Stimulated activated CD8-positive, alpha-beta memory T cell treated with anti-CD3 and anti-CD28 coated beads, Interleukin-15, amount 100 ng/mL, for 48 hours (primary cell): ENCODE data around the gene CDC23.
"Not testable (repeated sequence)": the region's sequence is repeated elsewhere in the genome, so short reads cannot be mapped to it uniquely, and the experiment has no call there.

Experiments
- DNase-seq, 2 donors: peaks; one replicate each; pipeline ENCODE4 v3.0.0-alpha.2; 2020; ENCODE audit warnings: low read depth in 2 of 2

The CDC23 gene, protein sequence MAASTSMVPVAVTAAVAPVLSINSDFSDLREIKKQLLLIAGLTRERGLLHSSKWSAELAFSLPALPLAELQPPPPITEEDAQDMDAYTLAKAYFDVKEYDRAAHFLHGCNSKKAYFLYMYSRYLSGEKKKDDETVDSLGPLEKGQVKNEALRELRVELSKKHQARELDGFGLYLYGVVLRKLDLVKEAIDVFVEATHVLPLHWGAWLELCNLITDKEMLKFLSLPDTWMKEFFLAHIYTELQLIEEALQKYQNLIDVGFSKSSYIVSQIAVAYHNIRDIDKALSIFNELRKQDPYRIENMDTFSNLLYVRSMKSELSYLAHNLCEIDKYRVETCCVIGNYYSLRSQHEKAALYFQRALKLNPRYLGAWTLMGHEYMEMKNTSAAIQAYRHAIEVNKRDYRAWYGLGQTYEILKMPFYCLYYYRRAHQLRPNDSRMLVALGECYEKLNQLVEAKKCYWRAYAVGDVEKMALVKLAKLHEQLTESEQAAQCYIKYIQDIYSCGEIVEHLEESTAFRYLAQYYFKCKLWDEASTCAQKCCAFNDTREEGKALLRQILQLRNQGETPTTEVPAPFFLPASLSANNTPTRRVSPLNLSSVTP

GRCh38 chr5:138213161-138214029 is at the start of gene CDC23:
Gene CDC23, minus strand, starts transcription at chr5:138213323. Its CDS starts 11 bp downstream, at chr5:138213312.
- peak; percentile 79 to 84 for DNase-seq

DNA sequence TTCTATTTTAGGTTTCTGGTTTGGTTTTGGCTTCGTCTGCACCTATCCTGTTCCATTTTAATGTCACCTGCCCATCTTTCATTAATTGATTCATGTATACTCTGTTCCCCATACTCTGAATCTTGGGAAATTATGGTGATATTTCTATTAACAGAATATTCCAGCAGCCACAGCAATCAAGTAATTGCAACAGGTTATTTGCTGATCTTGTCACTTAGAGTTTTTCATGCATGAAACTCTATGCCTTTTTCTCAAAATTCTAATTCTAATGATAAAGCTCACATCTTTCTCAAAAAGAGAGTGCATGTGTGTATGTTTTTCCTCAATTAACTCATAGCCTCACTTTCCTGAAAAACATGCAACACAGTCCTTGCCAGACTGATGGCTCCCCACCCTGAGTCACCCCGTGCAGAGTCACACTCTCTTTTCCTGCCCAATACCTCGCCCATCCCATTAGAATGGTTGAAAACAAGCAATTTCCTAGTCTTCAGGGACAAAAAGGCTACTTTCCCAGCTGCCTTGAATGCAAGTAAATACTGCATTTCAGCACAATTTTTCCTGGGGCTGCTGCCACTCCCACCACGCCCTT is 45.7 kb upstream of the CDC23 start:
- no peak for DNase-seq

GRCh38 chr5:138257583-138257982 is 44.5 kb upstream of the CDC23 start:
- DNase-seq = no peak

DNA sequence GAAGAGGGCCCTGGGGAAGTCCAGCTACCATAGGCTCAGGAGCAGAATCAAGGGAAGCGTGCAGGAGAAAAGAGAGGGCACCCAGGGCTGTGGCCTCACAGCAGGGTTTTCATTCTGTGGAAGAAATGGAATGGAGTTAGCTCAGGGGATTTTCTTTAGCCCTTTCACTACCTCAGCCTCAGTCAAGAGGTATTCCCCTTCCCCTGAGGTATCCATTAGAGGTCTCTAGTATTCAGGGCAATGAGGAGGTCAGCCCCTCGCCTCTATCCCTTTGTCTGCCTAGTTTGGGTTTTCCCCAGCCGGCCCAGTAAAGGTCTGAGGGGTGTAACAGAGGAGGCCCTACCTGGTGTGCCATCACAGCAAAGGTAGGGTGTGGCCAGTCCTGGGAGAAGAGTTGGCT is 39.8 kb upstream of the CDC23 start:
- no peak for DNase-seq

- not testable (repeated sequence) for DNase-seq
These were observed 34.7 kb upstream of the CDC23 start for GRCh38 chr5:138247800-138248199.

DNA sequence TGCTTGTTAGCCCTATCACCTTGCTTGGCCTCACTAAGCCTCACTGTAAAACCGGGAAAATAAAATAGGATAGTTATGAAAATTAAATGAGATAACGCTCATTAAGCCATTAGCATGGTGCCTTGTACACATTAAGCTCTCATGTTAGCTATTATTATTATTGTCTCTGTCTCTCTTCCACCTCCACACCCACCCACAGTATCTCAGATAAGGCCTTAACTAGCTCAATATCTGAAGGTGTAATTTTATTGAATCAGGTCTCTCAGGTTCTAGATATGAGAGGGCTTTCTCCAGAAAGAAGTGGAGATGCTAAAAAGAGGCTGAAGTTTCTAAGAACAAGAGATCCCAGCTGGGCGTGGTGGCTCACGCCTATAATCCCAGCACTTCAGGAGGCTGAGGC is 33.7 kb upstream of the CDC23 start:
- DNase-seq = no peak

DNA sequence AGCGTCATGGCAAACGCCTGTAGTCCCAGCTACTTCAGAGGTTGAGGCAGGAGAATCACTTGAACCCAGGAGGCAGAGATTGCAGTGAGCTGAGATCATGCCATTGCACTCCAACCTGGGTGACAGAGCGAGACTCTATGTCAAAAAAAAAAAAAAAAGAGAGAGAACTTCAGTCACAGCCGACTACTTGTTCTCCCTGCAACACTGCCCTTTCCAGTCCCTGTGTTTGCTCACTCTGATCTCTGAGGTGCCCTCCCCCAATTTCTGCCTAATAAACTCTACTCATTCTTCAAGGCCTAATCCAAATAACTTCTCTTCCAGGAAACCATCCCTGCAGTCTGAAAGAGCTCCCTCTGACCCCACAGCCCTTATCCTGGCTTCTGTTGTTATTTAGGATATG is 33.2 kb upstream of the CDC23 start:
- DNase-seq = no peak

DNA sequence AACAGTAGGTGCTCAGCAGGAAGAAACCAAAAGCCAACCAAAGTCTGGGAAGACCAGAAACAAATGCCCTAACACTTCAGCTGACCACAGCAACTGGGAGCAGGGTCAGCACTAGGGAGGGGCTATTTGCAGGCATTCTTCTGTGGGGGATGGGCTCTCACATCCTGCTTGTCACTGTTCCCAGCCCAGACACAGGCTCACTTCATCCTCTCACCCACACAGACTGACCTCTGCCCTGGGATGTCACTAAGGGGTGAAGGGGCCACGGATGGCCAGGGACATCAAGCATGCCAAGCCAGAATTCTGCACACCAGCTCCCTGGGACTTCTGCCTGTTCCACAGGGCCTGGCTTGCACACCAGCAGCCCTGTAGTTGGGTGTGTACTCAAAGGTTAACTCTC is 32.6 kb upstream of the CDC23 start:
- DNase-seq = no peak

DNA sequence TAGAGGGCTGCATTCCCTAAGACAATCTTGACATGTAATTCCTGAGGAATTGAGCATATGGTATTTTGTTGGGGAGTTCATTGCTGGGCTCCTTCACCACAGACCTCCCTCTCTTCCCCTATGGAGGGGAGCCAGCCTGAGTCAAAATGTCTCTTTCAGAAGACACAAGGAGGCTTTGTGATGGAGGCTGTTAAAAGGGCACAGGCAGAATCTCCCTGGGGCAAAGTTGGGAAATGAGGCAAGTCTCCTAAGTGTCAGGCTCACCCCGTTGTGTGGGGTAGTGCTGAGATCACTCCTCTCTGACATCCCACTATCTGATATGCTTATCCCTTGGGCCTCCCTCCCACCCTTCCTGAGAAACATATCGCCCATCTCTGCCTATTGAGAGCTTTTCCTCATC is 30.7 kb upstream of the CDC23 start:
- no peak for DNase-seq

GRCh38 chr5:138241688-138242571 is 28.8 kb upstream of the CDC23 start:
- no peak for DNase-seq

GRCh38 chr5:138240650-138241385 is 27.7 kb upstream of the CDC23 start:
- no peak for DNase-seq

- DNase-seq = no peak
These were observed 24.9 kb upstream of the CDC23 start for GRCh38 chr5:138238034-138238433.

DNA sequence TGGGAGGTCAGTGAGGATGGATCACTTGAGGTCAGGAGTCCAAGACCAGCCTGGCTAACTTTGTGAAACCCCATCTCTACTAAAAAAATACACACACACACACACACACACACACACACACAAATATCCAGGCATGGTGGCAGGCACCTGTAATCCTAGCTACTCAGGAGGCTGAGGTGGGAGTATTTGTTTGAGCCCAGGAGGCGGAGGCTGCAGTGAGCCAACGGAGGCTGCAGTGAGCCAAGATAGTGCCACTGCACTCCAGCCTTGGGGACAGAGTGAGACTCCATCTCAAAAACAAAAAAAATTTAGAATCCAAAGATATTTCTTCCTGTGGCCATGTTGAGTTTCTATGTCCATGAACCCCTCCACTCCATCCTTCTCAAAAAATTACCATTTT is 21.5 kb upstream of the CDC23 start:
- DNase-seq = no peak

DNA sequence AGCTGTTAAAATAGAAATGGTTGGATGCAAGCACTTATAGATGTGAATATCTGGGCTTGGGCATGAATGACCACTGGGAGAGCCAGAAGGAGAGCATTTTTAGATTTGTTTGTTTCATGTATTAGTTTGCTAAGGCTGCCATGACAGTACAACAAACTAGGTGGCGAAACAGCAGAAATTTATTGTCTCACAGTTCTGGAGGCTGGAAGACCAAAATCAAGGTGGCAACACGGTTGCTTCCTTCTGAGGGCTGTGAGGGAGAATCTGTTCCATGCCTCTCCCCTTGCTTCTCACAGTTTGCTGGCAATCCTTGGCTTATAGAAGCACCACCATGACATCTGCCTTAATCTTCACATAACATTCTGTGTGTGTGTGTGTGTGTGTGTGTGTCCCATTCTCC is 20.2 kb upstream of the CDC23 start:
- DNase-seq = no peak

DNA sequence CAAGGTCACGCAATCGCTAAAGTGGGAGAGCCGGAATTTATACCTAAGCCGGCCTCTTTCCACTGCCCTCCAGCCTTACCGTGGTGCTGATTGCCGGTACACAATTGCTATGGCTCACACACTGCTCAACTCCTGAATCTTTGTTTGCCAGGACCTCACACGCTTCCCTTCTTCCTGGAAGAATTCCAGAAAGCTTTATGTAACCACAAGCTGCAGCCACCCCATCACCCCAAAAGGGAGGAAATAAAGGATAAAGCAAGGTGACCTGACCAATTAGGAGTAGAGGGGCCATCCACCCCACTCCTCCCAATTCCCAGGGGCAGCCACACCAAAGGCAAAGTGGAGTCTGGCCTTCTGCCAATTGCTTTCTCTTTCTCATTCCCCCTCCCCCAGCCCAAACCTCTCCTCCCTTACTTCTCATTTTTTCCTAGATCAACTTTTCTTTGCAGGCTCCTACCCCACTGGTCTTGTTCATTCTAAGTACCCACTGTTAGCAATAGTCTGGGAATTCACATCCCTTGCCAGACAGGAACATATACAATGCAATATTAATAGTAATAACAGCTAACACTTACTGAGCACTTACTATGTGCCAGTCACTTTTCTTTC is 18.0 kb upstream of the CDC23 start:
- no peak for DNase-seq

DNA sequence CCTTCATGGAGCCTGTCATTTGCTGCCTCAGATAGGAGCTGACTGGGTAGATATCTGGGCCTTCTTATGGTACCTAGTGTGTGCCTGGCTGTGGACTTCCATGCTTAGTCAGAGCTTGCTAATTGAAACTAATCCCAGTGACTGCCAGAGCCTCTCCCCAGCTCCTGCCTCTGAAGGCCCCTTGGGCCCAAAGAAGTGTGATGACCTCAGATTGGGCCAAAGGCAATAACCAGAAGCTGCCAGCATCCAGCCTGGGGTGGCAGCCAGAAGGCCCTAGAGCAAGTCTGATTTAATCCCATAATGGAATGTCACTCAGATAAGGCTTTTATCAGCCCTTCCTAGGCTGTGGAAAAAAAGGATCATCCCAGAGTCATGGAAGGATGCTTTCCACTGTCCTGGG is 17.1 kb upstream of the CDC23 start:
- DNase-seq = no peak

DNA sequence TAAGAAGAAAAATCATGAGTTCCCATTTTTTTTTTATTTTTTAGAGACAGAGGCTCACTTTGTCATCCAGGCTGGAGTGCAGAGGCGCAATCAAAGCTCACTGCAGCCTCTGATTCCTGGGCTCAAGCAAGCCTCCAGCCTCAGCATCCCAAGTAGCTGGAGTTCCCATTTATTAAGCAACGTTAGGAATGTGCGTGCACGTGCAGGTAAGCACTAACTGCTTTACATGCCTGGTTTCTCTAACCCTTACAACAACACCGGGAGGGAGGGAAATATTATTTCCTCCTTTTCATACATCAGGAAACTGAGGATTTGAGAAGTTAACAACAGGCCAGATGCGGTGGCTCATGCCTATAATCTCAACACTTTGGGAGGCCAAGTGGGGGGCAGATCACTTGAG is 16.3 kb upstream of the CDC23 start:
- no peak for DNase-seq

DNA sequence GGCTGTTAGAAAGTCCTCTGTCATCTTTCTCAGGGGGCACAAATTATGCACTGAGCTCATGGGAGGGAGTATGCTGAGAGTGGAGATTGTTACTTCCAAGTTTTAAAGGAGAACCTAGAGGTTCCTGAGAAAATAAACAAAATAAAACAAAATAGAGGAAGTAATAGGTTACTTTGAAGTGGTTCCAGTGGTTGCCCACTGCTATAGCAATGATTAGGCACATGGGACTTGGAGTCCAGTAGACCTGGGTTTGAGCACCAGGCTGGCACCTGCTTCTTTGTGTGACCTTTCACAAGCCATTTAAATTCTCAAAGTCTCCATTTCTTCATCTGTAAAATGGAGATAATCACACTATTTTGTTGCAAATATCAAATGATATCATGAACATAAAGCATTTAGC is 13.8 kb upstream of the CDC23 start:
- DNase-seq = no peak

- DNase-seq = no peak
These were observed 11.6 kb upstream of the CDC23 start for GRCh38 chr5:138224712-138225111.

DNA sequence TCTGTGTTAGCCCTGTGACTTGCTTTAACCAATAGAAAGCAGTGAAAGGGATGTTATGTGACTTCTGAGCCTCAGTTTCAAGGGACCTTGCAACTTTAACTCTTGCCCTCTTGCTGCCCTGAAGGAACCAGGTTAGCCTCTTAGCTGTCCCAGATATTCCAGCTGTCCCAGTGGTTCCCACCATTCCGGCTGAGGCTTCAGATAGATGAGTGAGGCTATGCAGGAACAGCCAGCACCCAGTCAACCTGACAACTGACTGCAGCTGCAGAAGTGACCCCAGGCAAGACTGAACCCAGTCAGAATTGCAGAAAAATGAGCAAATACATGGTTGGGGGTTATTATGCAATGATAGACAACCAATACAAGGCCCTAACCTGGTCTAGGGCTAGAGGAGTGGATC is 10.4 kb upstream of the CDC23 start:
- no peak for DNase-seq
